Spleen (tissue), 11 donors: ENCODE measurements around the gene YPEL4. TPM values are rescaled to one million over a fixed set of nuclear protein-coding genes. Genes with fewer than 3 reads are reported as not detected.
A peak's percentile ranks its signal among the peaks of the same experiment; 100 is the strongest.

ENCODE experiments used
- DNase-seq: peaks from one replicate; pipeline ENCODE4 v3.0.0-alpha.2; 2020
- H3K27ac ChIP-seq, 8 donors: fragments of 200-600 bp; sonication (generic) in 7 of 8; 1 replicate in 4 of 8; 2 replicates in 4 of 8; pipeline versions ENCODE4 v1.5.0 to v1.8.0; 2016 to 2021; ENCODE audit warnings: inconsistent platforms in 4 of 8, mild to moderate bottlenecking in 4 of 8, moderate library complexity in 1 of 8
- H3K27me3 ChIP-seq, 7 donors: fragments of 200-600 bp; sonication (generic) in 6 of 7; replicated peaks in 1 of 7; 1 replicate in 4 of 7; 2 replicates in 3 of 7; pipeline versions ENCODE4 v1.5.0 to v1.8.0; 2016 to 2021; ENCODE audit warnings: inconsistent platforms in 3 of 7, mild to moderate bottlenecking in 1 of 7
- H3K36me3 ChIP-seq, 6 donors: fragments of 200-600 bp; sonication (generic) in 5 of 6; 1 replicate in 4 of 6; 2 replicates in 2 of 6; pipeline versions ENCODE4 v1.5.0 to v1.8.0; 2016 to 2021; ENCODE audit warnings: inconsistent platforms in 2 of 6
- H3K4me1 ChIP-seq, 6 donors: fragments of 200-600 bp; sonication (generic) in 5 of 6; 1 replicate in 3 of 6; 2 replicates in 3 of 6; pipeline versions ENCODE4 v1.5.0 to v1.8.0; 2016 to 2021; ENCODE audit warnings: inconsistent platforms in 3 of 6
- H3K4me3 ChIP-seq, 8 donors: fragments of 200-600 bp; sonication (generic) in 7 of 8; 1 replicate in 4 of 8; 2 replicates in 4 of 8; pipeline versions ENCODE4 v1.5.0 to v1.8.0; 2016 to 2021; ENCODE audit warnings: inconsistent platforms in 4 of 8, mild to moderate bottlenecking in 4 of 8, moderate library complexity in 2 of 8
- H3K9me3 ChIP-seq, 8 donors: fragments of 200-600 bp; sonication (generic) in 7 of 8; 1 replicate in 4 of 8; 2 replicates in 4 of 8; pipeline versions ENCODE4 v1.5.0 to v1.8.0; 2016 to 2021; ENCODE audit warnings: inconsistent platforms in 4 of 8
- POLR2A ChIP-seq, 3 donors: fragments of 450-650 bp; IDR thresholded peaks; one replicate each; pipeline ENCODE4 v1.5.1; 2017; ENCODE audit warnings: antibody characterized with exemption in 3 of 3, mild to moderate bottlenecking in 1 of 3
- WGBS, 5 donors: extraction: QIAGEN DNeasy Blood & Tissue Kit in 3 of 5; methylation state at CpG; one replicate each; pipeline versions ENCODE4 v1.1.5 to v1.1.7; 2013 to 2018; 5-methylcytosine and 5-hydroxymethylcytosine counted together
- intact Hi-C: fragments of 100-400 bp; cut with DNase I; formaldehyde crosslinking; loops from one replicate; pipeline ENCODE4 v1.15.0; 2023; ENCODE audit warnings: low total_unique reads
- microRNA-seq, 3 donors: library from miRNA; unstranded; fragments of <30 nt; microRNA quantifications; one replicate each; pipeline versions ENCODE4 to v1.1.0, GENCODE V29; 2019 to 2020
- polyA plus RNA-seq, 3 donors: library from polyadenylated mRNA; stranded (reverse); fragments of 200-250 nt; gene quantifications; one replicate each; pipeline ENCODE4 v1.2.1, GENCODE V29; 2013
- small RNA-seq, 4 donors: library from RNA; depleted of rRNA; stranded (forward); fragments of <200 nt; gene quantifications; one replicate each; pipeline ENCODE3, GENCODE V24; 2016
- total RNA-seq, 7 donors: library from RNA; depleted of rRNA in 3 of 7; stranded (reverse); fragments of >200 nt in 3 of 7; fragmentation: NEBNext Ultra II Directional in 4 of 7; extraction: Animal tissue kit (Norgen Biotek cat#: 25700) in 4 of 7; gene quantifications; one replicate each; pipeline versions ENCODE4 v1.1.0 to v1.2.1, GENCODE V29; 2016 to 2021
- donor health status: healthy with polysubstance abuse.
- donor health status: DM: no; HTN: no; CAD: no; lungs with moderate emphysema.
- donor health status: DM: no; HTN: no; CAD: no.
- donor health status: Bipolar disorder and iron deficiency.
- donor health status: healthy.
- donor health status: DM: no; HTN: no; CAD: no.
- donor health status: DM: yes; HTN: yes; CAD: no.

The YPEL4 gene
- total and polyA plus RNA-seq, 10 donors: 0.63 to 8.3 (median 1.9) TPM

DNA sequence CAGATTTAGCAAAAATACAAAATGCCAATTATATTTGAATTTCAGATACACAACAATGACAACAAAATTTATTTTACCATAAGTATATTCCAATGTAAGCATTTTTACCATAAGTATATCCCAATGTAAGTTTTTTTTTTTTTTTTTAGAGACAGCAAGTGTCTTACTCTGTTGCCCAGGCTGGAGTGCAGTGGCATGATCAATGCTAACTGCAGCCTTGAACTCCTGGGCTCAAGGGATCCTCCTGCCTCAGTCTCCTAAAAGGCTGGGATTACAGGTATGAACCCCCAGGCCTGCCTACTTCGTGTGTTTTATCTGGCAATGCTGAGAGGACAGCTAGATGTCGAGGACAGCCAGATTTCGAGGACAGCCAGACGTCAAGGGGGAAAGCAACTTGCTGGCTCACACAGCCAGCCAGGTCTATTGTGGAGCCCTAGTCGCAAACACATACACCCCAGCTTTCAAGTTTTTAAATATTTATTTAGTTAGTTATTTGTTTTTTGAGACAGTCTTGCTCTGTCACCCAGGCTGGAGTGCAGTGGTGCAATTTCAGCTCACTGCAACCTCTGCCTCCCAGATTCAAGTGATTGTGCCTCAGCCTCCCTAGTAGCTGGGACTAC lies 53.3 kb downstream of the YPEL4 start:
- intact Hi-C loops: no loop called here
- peaks cover 0 to 36% (median 4%) of the 10 kb centered on the region in 6 donors for H3K4me1 ChIP-seq
- DNase-seq: peak; percentile 41
- H3K4me3 ChIP-seq: no peak overlapping the region
- peaks cover 0 to 10% (median 0%) of the 10 kb centered on the region in 6 donors for H3K36me3 ChIP-seq
- H3K9me3 ChIP-seq: no peaks in the 10 kb centered on the region
- peaks cover 0 to 27% (median 0%) of the 10 kb centered on the region in 7 donors for H3K27me3 ChIP-seq
- peak overlapping the region in 6 of 8 donors; percentile 51 to 87 (median 80) for H3K27ac ChIP-seq
- 74 to 91% (median 86%) methylated on average over 5 of the region's 5 CpGs for WGBS, 5 donors
- no peak for TF ChIP-seq POLR2A (IDR thresholded peaks at IDR 0.05)

Small RNA genes lying within 50 kb of the gene (microRNA-seq; reads per million reads assigned to microRNA genes)
- gene MIR130A: 8,174 to 14,489 (median 8,805) reads per million in 3 donors

Small RNA genes lying within 50 kb of the gene (small RNA-seq; reads per million reads assigned to genes)
- 302 to 626 (median 404) reads per million in 4 donors for gene MIR130A

Other genes with a start within 250 kb of the YPEL4 start
- gene SLC43A3, start 222.8 kb downstream of the YPEL4 start, total RNA-seq: 10 to 100 TPM; 29.9 to 72.5 (median 41.7) TPM
- 10 to 100 TPM; 15.2 to 29.1 (median 20.9) TPM for gene SLC43A3, start 222.8 kb downstream of the YPEL4 start, polyA plus RNA-seq
- 1 to 10 TPM in 1 of 7 donors, under 1 TPM in 6; 0.37 to 2.0 (median 0.49) TPM for gene RTN4RL2, start 189.4 kb downstream of the YPEL4 start, total RNA-seq
- gene RTN4RL2, start 189.4 kb downstream of the YPEL4 start, polyA plus RNA-seq: under 1 TPM; 0.15 to 0.73 (median 0.29) TPM
- 10 to 100 TPM in 5 of 7 donors, 1 to 10 TPM in 2; 7.0 to 16.1 (median 13.0) TPM for gene SLC43A1, start 134.2 kb downstream of the YPEL4 start, total RNA-seq
- gene SLC43A1, start 134.2 kb downstream of the YPEL4 start, polyA plus RNA-seq: 1 to 10 TPM; 6.2 to 8.4 (median 6.4) TPM
- gene TIMM10, start 119.2 kb downstream of the YPEL4 start, total RNA-seq: 10 to 100 TPM; 28.1 to 58.7 (median 39.0) TPM
- gene TIMM10, start 119.2 kb downstream of the YPEL4 start, polyA plus RNA-seq: 10 to 100 TPM; 38.7 to 57.4 (median 56.1) TPM
- gene SMTNL1, start 112.3 kb downstream of the YPEL4 start, total RNA-seq: not detected
- gene SMTNL1, start 112.3 kb downstream of the YPEL4 start, polyA plus RNA-seq: not detected
- gene UBE2L6, start 82.2 kb downstream of the YPEL4 start, total RNA-seq: 100 to 1,000 TPM in 5 of 7 donors, 10 to 100 TPM in 2; 74.2 to 137 (median 112) TPM
- 100 to 1,000 TPM in 1 of 3 donors, 10 to 100 TPM in 2; 46.8 to 135 (median 79.5) TPM for gene UBE2L6, start 82.2 kb downstream of the YPEL4 start, polyA plus RNA-seq
- 100 to 1,000 TPM; 121 to 364 (median 255) TPM for gene SERPING1, start 52.2 kb downstream of the YPEL4 start, total RNA-seq
- gene SERPING1, start 52.2 kb downstream of the YPEL4 start, polyA plus RNA-seq: 100 to 1,000 TPM; 104 to 187 (median 161) TPM
- gene CLP1, start 7.8 kb upstream of the YPEL4 start, total RNA-seq: 10 to 100 TPM; 10.5 to 21.6 (median 14.6) TPM
- gene CLP1, start 7.8 kb upstream of the YPEL4 start, polyA plus RNA-seq: 10 to 100 TPM in 1 of 3 donors, 1 to 10 TPM in 2; 8.3 to 12.2 (median 8.4) TPM
- 10 to 100 TPM; 41.5 to 58.0 (median 51.2) TPM for gene ZDHHC5, start 18.2 kb upstream of the YPEL4 start, total RNA-seq
- gene ZDHHC5, start 18.2 kb upstream of the YPEL4 start, polyA plus RNA-seq: 10 to 100 TPM; 14.0 to 16.7 (median 14.2) TPM
- 10 to 100 TPM in 4 of 7 donors, 1 to 10 TPM in 3; 8.3 to 14.7 (median 11.0) TPM for gene MED19, start 62.3 kb upstream of the YPEL4 start, total RNA-seq
- 10 to 100 TPM in 2 of 3 donors, 1 to 10 TPM in 1; 8.3 to 14.0 (median 11.1) TPM for gene MED19, start 62.3 kb upstream of the YPEL4 start, polyA plus RNA-seq
- gene TMX2, start 62.7 kb upstream of the YPEL4 start, total RNA-seq: 10 to 100 TPM; 38.8 to 57.0 (median 51.9) TPM
- 10 to 100 TPM; 36.0 to 56.5 (median 46.3) TPM for gene TMX2, start 62.7 kb upstream of the YPEL4 start, polyA plus RNA-seq
- gene SELENOH, start 91.6 kb upstream of the YPEL4 start, total RNA-seq: 100 to 1,000 TPM in 4 of 7 donors, 10 to 100 TPM in 3; 79.1 to 119 (median 104) TPM
- gene SELENOH, start 91.6 kb upstream of the YPEL4 start, polyA plus RNA-seq: 100 to 1,000 TPM; 175 to 247 (median 245) TPM
- gene BTBD18, start 101.9 kb upstream of the YPEL4 start, total RNA-seq: not detected
- not detected for gene BTBD18, start 101.9 kb upstream of the YPEL4 start, polyA plus RNA-seq
- gene CTNND1, start 111.9 kb upstream of the YPEL4 start, total RNA-seq: 100 to 1,000 TPM in 6 of 7 donors, 10 to 100 TPM in 1; 89.4 to 227 (median 130) TPM
- gene CTNND1, start 111.9 kb upstream of the YPEL4 start, polyA plus RNA-seq: 10 to 100 TPM; 12.0 to 24.6 (median 13.0) TPM